Peyer's patch (tissue), 4 donors: ENCODE data around the gene TRDN.
"Not testable (repeated sequence)": the region's sequence is repeated elsewhere in the genome, so short reads cannot be mapped to it uniquely, and the experiment has no call there.

ENCODE experiments used
- CTCF ChIP-seq, 6 experiments: fragments of 450-650 bp in 4 of 6; fragments of 200-600 bp in 2 of 6; sonication (generic) in 1 of 6; IDR thresholded peaks; one replicate each; pipeline ENCODE4 v1.5.1; 2017 to 2019; ENCODE audit warnings: antibody characterized with exemption in 6 of 6, mild to moderate bottlenecking in 3 of 6, moderate library complexity in 1 of 6
- POLR2A ChIP-seq, 2 donors: fragments of 450-650 bp; IDR thresholded peaks; one replicate each; pipeline ENCODE4 v1.5.1; 2017; ENCODE audit warnings: antibody characterized with exemption in 2 of 2, mild to moderate bottlenecking in 2 of 2, moderate library complexity in 2 of 2

GRCh38 chr6:123227789-123228188 lies 409.0 kb downstream of the TRDN start:
- TF ChIP-seq CTCF, POLR2A (IDR thresholded peaks at IDR 0.05): not testable (repeated sequence)
